Thyroid gland (tissue), 4 donors: Measurements from ENCODE around the gene GSTA3.

ENCODE experiments used
- POLR2A ChIP-seq, 2 donors: fragments of 450-650 bp; IDR thresholded peaks; one replicate each; pipeline ENCODE4 v1.6.1; 2017; ENCODE audit warnings: antibody characterized with exemption in 2 of 2, mild to moderate bottlenecking in 2 of 2, moderate library complexity in 1 of 2
- TF ChIP-seq, protein P1 (sequence below), 6 experiments: fragments of 200-600 bp in 3 of 6; fragments of 450-650 bp in 3 of 6; sonication (generic) in 3 of 6; IDR thresholded peaks; one replicate each; pipeline ENCODE4 v1.5.1; 2016 to 2019; ENCODE audit warnings: antibody characterized with exemption in 6 of 6, mild to moderate bottlenecking in 2 of 6, inconsistent platforms in 1 of 6, moderate library complexity in 1 of 6

- TF ChIP-seq, protein P1, sequence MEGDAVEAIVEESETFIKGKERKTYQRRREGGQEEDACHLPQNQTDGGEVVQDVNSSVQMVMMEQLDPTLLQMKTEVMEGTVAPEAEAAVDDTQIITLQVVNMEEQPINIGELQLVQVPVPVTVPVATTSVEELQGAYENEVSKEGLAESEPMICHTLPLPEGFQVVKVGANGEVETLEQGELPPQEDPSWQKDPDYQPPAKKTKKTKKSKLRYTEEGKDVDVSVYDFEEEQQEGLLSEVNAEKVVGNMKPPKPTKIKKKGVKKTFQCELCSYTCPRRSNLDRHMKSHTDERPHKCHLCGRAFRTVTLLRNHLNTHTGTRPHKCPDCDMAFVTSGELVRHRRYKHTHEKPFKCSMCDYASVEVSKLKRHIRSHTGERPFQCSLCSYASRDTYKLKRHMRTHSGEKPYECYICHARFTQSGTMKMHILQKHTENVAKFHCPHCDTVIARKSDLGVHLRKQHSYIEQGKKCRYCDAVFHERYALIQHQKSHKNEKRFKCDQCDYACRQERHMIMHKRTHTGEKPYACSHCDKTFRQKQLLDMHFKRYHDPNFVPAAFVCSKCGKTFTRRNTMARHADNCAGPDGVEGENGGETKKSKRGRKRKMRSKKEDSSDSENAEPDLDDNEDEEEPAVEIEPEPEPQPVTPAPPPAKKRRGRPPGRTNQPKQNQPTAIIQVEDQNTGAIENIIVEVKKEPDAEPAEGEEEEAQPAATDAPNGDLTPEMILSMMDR (IDR thresholded peaks at IDR 0.05): no peak
- TF ChIP-seq POLR2A (IDR thresholded peaks at IDR 0.05): no peak
Observed at GRCh38 chr6:52876056-52876787, 33.3 kb downstream of the GSTA3 start.
